NCI-H526 (cell line): ENCODE measurements around the gene LRP10.
"Not testable (repeated sequence)": the region's sequence is repeated elsewhere in the genome, so short reads cannot be mapped to it uniquely, and the experiment has no call there.

Experiments used
- DNase-seq, 2 experiments: peaks; one replicate each; lab custom pipeline; 2025; lab: John Stamatoyannopoulos, UW

The LRP10 gene

DNA sequence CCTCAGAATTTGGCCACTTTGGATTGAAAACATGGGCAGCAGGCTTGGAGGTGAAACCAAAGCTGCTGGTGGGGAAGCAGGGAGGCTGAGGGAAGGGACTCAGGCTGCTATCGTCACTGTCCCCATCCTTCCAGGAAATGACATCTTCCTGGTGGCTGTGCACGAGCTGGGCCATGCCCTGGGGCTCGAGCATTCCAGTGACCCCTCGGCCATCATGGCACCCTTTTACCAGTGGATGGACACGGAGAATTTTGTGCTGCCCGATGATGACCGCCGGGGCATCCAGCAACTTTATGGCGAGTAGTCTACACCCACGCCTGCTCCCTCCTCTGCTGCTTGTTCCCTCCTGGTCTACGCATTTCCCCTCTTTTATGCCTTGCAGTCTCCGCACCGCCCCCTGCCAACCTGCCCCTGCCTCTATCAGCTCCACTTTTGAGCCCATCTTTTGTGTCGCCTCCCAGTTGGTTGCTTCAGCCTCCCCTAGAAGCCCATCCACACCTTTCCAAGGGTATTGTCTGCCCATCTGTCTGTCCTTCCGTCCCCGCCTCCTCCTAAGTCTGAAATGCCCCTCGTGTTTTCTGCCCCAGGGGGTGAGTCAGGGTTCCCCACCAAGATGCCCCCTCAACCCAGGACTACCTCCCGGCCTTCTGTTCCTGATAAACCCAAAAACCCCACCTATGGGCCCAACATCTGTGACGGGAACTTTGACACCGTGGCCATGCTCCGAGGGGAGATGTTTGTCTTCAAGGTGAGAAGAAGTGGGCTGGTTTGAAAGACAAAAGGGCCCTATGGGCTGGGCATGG, 28.2 kb upstream of the LRP10 start:
- DNase-seq: no peak

DNA sequence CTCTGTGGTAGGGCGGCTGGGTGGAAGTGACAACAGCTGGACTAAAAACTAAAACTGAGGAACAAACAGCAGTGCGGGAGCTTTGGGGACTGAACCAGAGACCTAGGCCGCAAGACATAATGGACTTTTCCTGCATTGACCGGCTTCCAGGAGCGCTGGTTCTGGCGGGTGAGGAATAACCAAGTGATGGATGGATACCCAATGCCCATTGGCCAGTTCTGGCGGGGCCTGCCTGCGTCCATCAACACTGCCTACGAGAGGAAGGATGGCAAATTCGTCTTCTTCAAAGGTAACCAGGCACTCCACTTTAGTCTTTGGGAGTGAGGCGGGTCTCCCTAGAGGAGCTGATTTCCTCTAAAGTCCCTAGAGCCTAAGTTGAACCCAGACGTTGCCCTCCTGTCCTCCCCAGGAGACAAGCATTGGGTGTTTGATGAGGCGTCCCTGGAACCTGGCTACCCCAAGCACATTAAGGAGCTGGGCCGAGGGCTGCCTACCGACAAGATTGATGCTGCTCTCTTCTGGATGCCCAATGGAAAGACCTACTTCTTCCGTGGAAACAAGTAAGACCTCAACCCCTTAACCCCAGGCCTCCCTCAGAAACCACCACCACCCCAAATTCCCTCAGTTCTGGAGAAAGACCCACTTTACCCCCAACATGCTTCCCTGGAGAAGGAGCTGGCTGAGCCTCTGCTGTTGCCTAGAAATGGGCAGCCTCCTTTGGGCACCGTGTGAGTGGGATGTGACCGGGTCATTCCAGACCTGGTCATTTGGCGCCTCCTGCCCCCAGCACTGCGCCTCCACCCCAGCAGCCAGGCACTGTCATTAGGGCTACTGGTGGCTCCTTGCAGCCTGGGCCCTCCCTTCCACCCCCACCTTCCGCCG, 27.1 kb upstream of the LRP10 start:
- DNase-seq: no peak

DNA sequence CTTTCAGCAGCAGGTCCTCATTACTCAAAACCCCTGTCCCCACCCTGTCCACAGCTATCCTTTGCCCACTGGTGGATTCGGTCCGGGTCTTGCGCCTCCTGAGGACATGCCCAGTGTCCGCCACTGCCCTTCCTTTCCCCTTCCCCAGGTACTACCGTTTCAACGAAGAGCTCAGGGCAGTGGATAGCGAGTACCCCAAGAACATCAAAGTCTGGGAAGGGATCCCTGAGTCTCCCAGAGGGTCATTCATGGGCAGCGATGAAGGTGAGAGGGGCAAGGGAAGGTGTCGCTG, 26.5 kb upstream of the LRP10 start:
- DNase-seq: no peak

DNA sequence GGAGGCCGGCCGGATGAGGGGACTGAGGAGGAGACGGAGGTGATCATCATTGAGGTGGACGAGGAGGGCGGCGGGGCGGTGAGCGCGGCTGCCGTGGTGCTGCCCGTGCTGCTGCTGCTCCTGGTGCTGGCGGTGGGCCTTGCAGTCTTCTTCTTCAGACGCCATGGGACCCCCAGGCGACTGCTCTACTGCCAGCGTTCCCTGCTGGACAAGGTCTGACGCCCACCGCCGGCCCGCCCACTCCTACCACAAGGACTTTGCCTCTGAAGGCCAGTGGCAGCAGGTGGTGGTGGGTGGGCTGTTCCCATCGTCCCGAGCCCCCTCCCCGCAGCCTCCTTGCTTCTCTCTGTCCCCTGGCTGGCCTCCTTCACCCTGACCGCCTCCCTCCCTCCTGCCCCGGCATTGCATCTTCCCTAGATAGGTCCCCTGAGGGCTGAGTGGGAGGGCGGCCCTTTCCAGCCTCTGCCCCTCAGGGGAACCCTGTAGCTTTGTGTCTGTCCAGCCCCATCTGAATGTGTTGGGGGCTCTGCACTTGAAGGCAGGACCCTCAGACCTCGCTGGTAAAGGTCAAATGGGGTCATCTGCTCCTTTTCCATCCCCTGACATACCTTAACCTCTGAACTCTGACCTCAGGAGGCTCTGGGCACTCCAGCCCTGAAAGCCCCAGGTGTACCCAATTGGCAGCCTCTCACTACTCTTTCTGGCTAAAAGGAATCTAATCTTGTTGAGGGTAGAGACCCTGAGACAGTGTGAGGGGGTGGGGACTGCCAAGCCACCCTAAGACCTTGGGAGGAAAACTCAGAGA, 25.5 kb upstream of the LRP10 start:
- no peak for DNase-seq

DNA sequence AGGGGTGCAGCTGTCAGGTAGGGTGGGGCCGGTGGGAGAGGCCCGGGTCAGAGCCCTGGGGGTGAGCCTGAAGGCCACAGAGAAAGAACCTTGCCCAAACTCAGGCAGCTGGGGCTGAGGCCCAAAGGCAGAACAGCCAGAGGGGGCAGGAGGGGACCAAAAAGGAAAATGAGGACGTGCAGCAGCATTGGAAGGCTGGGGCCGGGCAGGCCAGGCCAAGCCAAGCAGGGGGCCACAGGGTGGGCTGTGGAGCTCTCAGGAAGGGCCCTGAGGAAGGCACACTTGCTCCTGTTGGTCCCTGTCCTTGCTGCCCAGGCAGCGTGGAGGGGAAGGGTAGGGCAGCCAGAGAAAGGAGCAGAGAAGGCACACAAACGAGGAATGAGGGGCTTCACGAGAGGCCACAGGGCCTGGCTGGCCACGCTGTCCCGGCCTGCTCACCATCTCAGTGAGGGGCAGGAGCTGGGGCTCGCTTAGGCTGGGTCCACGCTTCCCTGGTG, 24.7 kb upstream of the LRP10 start:
- DNase-seq: no peak

DNA sequence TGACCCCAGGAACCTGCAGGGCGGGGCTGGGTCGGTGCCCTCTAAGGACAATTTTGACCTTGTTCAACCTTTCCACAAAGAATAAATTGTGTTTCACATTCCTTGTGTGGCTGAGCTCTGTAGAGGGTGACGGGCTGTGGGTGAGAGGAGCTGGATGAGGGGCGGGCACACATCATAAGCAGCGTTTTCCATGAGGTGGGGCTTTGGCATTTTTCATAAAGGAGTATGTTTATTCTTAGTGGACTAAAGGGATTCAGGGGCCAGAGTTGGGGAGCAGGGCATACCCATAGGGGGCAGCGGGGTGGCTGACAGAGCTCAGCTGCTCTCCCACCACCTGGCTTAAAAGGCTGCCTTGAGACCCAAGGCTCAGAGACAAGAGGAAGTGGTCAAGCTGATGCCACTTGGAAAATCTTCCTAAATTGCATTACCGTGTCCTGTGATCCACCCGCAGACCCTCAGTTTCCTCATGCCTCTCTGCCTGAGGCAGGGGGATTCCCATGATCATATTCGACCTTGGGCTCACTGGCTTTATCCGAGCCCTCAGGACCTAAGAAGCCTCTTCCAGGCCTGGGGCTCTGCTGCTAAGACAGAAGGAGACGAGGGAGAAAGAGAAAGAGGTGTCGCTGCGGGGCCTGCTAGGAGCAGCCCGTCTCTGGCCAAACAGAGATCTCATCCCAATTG, 23.7 kb upstream of the LRP10 start:
- DNase-seq: no peak

DNA sequence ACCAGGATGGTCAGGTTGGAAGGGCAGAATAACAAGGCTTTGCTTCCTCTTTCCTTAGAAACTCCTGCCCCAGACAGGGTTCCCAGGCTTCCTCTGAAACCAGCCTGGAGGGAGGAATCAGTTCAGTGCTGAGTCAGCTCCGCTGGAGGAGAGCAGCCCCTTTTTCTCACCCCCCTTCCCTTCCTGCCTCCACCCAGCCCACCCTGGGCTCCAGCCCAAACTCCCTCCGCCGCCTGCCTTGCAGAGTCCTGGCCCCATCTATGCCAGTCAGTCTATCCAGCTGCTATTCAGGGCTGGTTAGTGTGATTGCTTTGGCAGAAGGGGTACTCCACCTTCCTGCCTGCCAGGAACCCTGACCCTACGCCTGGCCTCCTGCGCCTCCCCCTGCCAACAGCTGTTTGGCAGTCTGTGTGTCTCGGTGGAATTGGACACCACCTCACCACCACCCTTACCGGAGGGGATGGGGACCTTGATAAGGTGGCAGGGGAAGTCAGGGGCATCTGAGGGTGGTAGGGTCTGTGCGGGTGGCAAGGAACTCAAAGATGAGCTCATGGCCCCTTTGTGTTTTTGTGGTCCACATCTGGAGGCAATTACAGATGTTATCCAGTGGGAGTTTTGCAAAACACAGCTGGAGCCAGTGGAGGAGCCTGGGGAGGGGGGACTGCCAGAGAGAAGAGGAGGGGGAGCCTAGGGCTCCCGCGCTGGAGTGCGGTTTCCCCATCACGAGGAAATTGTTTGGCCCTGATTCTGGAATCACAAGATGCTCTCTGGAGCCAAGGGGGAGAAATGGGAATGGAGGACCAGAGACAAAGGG, 23.0 kb upstream of the LRP10 start:
- no peak for DNase-seq

DNA sequence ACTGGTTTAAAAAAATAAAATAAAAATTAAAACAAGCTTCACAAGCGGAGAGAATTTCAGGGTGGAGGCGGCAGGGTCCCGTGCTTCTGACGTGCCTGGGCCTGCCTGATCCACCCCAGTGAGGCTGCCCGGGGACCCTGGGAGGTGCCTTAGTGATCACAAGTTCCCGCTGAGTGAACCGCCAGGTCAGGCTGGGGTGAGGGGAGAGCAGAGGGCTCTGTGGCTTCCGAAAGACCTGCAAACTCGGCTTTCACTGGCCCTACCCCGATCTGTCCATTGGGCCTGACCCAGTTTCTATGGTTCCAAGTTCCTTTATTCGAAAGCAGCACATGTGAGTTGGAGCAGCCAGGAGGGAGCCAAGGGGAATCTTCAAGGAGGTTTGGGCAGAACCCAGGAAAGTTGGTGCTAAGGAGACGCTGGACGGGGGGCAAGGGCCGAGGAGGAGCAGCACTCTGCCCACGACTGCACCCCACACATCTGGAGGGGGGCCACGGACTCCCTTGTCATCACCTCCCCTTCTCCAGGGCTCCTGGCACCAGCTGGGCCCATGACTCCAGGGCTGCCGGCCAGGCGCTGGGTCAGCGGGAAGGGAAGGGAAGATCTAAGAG, 22.2 kb upstream of the LRP10 start:
- DNase-seq: no peak

DNA sequence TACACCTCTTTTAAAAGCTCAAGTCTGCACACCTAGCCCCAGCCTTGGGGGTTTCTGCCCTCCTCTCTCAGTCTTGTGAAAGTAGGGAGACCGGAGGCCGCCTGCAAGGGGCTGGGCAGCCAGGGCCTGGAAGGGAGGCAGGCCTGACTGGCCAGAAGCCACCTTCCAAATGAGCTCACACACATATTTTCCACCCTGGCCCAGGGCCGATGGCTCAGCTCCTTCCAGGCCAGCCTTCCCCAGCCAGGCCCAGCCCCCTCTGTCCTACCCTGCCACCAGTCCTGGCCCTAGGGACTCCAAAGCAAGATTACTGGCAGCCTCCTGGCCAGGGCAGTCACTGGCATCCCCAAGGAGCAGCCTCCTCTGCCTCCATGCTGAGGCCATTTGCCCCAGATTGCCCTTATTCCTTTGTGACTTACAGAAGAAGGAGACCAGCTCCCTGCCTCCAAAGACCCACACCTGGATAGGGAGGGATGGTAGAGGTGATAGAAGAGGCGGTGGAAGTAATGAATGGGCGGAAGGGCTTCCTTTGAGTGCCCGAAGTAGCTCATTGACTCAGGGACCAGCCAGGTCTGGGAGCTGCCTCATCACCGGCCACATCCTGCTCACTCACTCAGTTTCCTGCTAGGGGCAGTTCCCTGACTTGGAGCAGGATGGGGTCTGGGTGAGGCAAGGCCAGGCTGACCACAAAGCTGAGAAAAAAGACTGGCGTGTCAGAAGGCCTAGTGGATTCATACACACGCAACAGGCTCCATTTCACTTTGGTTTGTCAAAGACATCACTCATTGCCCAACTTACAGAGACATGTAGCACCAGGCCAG, 20.4 kb upstream of the LRP10 start:
- no peak for DNase-seq

DNA sequence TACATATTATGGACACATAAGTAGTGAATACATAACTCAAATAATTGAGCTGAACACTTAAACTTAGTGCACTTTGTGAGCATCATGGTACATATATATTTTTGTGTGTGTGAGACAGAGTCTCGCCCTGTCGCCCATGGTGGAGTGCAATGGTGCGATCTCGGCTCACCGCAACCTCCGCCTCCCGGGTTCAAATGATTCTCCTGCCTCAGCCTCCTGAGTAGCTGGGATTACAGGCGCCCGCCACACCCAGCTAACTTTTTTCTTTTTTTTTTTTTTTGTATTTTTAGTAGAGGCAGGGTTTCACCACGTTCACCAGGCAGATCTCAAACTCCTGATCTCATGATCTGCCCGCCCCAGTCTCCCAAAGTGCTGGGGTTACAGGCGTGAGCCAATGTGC, 19.4 kb upstream of the LRP10 start:
- not testable (repeated sequence) for DNase-seq

DNA sequence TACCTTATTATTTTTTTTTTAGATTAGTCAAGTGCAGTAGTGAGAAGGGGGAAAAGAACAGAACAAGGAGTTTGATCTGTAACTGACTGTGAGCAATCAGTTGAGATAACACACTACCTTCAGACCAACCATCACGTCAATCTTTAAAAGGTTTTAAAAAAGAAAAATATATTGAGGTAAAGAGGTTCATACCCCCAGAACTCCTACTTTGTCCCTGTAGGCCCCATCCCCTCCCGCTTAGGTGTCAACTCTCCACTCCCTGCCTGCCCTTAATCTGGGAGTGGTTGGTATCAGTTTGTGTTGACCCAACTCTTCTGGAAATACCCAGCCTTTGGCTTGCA, 19.0 kb upstream of the LRP10 start:
- DNase-seq: no peak

DNA sequence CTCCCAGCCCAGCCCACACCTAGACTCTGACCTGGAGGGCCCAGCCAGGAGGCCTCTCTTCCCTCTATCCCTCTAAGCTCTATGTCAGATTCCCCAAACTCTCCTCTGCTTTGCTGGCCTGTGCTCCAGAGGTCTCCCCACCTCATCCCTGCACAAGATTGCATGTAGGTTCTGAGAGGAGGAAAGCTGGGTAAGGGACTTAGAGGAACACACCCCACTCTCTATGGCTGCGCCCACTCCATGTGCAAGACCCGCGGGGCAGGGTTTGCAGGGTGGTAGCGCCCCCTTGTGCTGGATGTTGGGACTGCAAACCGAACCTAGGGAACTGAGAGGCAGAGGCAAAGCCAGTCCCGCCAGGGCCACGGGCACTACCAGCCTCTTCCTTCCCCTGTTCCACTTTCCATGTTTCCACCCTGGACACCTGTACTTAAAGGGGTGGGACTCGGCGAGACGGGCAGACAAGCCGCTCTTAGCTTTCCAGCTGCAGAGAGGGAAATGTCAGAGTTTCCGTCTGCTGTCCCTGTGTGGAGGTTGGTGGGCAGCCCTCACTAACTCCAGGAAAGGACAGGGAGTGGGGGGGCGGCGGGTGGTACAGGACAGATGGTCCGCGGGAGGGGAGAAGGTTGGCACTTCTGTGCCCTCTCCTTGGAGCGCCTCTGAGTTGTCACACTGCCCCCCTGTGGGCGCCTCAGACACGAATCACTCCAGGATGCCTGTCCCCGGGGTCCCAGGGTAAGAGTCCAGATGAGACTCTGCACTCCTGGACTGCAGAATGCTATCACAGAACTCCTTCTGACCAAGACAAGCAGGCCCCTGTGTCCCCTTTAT, 18.4 kb upstream of the LRP10 start:
- DNase-seq: peak; percentile 51 to 90

DNA sequence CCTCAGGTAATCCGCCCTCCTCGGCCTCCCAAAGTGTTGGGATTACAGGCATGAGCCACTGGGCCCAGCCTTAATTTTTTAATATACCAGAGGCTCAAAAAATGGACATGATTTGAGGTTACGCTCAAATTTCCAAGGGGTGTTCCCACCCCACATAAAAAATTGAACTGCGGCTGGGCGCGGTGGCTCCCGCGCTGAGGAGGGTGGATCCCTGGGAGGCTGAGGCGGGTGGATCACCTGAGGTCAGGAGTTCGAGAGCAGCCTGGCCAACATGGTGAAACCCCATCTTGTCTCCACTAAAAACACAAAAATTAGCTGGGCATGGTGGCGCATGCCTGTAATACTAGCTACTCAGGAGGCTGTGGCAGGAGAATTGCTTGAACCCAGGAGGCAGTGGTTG, 17.2 kb upstream of the LRP10 start:
- DNase-seq: not testable (repeated sequence)

DNA sequence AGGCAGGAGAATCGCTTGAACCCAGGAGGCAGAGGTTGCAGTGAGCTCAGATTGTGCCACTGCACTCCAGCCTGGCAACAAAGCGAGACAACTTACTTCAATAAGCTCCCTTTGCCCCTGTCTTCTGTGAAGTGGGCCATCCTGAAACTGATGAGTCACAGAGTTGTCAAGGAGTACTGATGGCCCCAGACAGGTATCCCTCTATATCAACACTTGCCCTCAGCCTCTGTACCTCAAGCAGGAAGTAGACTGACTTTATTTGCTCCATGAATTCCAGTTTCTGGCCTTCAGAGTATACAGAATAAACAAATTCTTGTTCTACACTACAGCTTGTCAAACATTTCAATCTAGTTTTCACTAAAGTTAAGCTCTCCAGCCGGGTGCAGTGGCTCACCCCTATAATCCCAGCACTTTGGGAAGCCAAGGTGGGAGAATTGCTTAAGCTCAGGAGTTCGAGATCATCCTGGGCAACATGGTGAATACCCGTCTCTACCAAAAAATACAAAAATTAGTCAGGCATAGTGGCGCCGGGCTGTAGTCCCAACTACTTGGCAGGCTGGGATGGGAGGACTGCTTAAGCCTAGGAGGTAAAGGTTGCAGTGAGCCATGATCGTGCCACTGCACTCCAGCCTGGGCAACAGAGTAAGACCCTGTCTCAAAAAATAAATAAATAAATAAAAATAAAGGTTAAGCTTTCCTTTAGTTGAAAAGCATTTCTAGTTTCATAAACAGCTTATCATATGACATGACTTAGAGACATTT, 16.4 kb upstream of the LRP10 start:
- DNase-seq: no peak

DNA sequence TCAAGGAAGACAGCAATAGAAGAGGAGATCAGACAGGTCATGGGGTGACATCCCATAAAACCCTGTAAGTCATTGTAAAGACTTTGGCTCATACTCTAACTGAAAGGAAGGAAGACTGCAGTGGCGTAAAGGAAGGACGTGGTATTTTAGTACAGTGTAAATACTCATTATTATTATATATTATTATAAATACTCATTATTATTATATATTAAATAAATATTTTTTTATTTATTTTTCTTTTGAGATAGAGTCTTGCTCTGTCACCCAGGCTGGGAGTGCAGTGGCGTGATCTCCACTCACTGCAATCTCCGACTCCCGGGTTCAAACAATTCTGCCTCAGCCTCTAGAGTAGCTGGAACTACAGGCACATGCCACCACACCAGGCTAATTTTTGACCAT, 15.1 kb upstream of the LRP10 start:
- no peak for DNase-seq

DNA sequence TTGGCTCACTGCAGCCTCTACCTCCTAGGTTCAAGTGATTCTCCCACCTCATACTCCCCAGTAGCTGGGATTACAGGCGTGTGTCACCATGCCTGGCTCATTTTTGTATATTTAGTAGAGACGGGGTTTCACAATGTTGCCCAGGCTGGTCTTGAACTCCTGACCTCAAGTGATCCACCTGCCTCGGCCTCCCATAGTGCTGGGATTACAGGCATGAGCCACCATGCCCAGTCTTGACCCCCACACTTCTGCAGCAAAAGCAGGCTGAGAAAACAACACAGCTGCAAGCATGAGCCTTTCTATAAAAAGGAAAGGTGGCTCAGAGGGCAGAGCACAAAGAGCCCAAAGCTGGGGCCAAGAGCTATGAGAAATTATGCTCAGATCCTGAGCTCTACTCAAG, 11.2 kb upstream of the LRP10 start:
- not testable (repeated sequence) for DNase-seq

DNA sequence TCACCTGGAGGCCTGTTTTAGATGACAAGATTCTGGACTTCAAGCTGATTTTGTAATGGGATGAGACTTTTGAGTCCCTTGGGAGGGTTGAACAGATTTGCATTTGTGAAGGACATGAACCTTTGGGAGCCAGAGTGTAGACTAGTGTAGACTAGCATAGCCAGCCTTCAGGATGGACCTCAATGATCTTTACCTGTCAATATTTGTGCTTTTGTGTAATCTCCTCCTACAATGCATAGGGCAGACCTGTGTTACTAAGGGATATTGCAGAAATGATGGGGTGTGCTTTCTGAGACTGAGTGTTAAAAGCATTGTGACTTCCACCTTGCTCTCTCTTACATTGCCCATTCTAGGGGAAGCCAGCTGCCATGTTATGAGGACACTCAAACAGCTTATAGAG, 9.9 kb upstream of the LRP10 start:
- DNase-seq: no peak

DNA sequence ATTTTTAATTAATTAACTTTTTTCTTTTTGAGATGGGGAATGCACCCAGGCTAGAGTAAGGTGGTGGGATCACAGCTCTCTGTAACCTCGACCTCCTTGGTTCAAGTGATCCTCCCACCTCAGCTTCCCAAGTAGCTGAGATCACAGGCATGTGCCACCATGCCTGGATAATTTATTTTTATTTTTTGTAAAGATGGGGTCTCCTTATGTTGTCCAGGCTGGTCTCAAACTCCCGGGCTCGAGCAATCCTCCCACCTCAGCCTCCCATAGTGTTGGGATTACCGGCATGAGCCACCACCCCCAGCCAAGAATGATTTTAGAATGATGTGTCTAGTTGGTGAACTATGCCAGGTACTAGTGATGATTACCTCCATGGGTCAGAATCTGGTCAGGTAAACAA, 6.6 kb upstream of the LRP10 start:
- no peak for DNase-seq
